ENCODE results near the gene RHOB.
"Not testable (repeated sequence)": the region's sequence is repeated elsewhere in the genome, so short reads cannot be mapped to it uniquely, and the experiment has no call there.

RHOB gene

GRCh38 chr2:20457661-20458630, 11.1 kb downstream of the RHOB start:
- Histone ChIP-seq H3K27me3 (ENCODE audit: control insufficient read depth in 5 of 5, insufficient read depth in 4 of 5, low read length in 5 of 5) (no peaks in the 10 kb centered on the region), H3K9me3 (ENCODE audit: control insufficient read depth in 5 of 5, low read length in 5 of 5) (no peaks in the 10 kb centered on the region), H3K4me3 (ENCODE audit: low read depth in 1 of 5, low read length in 5 of 5) (no peak overlapping the region), H3K9ac (ENCODE audit: low read length in 5 of 5) (no peak overlapping the region), H3K4me1 (ENCODE audit: control insufficient read depth in 5 of 5, insufficient read depth in 5 of 5, low read length in 5 of 5) (peaks cover 0 to 3% (median 0%) of the 10 kb centered on the region in 5 donors), H3K27ac (ENCODE audit: low read depth, low read length) (no peak overlapping the region), H3K36me3 (ENCODE audit: control insufficient read depth in 5 of 5, insufficient read depth in 5 of 5, low read length in 5 of 5) (no peaks in the 10 kb centered on the region)

GRCh38 chr2:20458737-20459484, 12.0 kb downstream of the RHOB start:
- not testable (repeated sequence) for H3K27me3 ChIP-seq (ENCODE audit: control insufficient read depth in 5 of 5, insufficient read depth in 4 of 5, low read length in 5 of 5); H3K4me3 ChIP-seq (ENCODE audit: low read depth in 1 of 5, low read length in 5 of 5); H3K9ac ChIP-seq (ENCODE audit: low read length in 5 of 5); H3K9me3 ChIP-seq (ENCODE audit: control insufficient read depth in 5 of 5, low read length in 5 of 5); H3K4me1 ChIP-seq (ENCODE audit: control insufficient read depth in 5 of 5, insufficient read depth in 5 of 5, low read length in 5 of 5); H3K27ac ChIP-seq (ENCODE audit: low read depth, low read length); H3K36me3 ChIP-seq (ENCODE audit: control insufficient read depth in 5 of 5, insufficient read depth in 5 of 5, low read length in 5 of 5)

GRCh38 chr2:20465716-20466394, 19.0 kb downstream of the RHOB start:
- no peaks in the 10 kb centered on the region for H3K27me3 ChIP-seq (ENCODE audit: control insufficient read depth in 5 of 5, insufficient read depth in 4 of 5, low read length in 5 of 5)
- peak overlapping the region; percentile 44 for H3K27ac ChIP-seq (ENCODE audit: low read depth, low read length)
- H3K4me1 ChIP-seq (ENCODE audit: control insufficient read depth in 5 of 5, insufficient read depth in 5 of 5, low read length in 5 of 5): peaks cover 5 to 20% (median 20%) of the 10 kb centered on the region in 5 donors
- H3K36me3 ChIP-seq (ENCODE audit: control insufficient read depth in 5 of 5, insufficient read depth in 5 of 5, low read length in 5 of 5): no peaks in the 10 kb centered on the region
- no peaks in the 10 kb centered on the region for H3K9me3 ChIP-seq (ENCODE audit: control insufficient read depth in 5 of 5, low read length in 5 of 5)
- H3K9ac ChIP-seq (ENCODE audit: low read length in 5 of 5): no peak overlapping the region
- no peak overlapping the region for H3K4me3 ChIP-seq (ENCODE audit: low read depth in 1 of 5, low read length in 5 of 5)

GRCh38 chr2:20467789-20468548, 21.1 kb downstream of the RHOB start:
- H3K27ac ChIP-seq (ENCODE audit: low read depth, low read length): no peak overlapping the region
- no peak overlapping the region for H3K9ac ChIP-seq (ENCODE audit: low read length in 5 of 5)
- peaks cover 5 to 20% (median 20%) of the 10 kb centered on the region in 5 donors for H3K4me1 ChIP-seq (ENCODE audit: control insufficient read depth in 5 of 5, insufficient read depth in 5 of 5, low read length in 5 of 5)
- no peaks in the 10 kb centered on the region for H3K27me3 ChIP-seq (ENCODE audit: control insufficient read depth in 5 of 5, insufficient read depth in 4 of 5, low read length in 5 of 5)
- no peaks in the 10 kb centered on the region for H3K36me3 ChIP-seq (ENCODE audit: control insufficient read depth in 5 of 5, insufficient read depth in 5 of 5, low read length in 5 of 5)
- no peak overlapping the region for H3K4me3 ChIP-seq (ENCODE audit: low read depth in 1 of 5, low read length in 5 of 5)
- H3K9me3 ChIP-seq (ENCODE audit: control insufficient read depth in 5 of 5, low read length in 5 of 5): no peaks in the 10 kb centered on the region

GRCh38 chr2:20468549-20469500, 22.0 kb downstream of the RHOB start:
- Histone ChIP-seq H3K36me3 (ENCODE audit: control insufficient read depth in 5 of 5, insufficient read depth in 5 of 5, low read length in 5 of 5) (no peaks in the 10 kb centered on the region), H3K27ac (ENCODE audit: low read depth, low read length) (no peak overlapping the region), H3K27me3 (ENCODE audit: control insufficient read depth in 5 of 5, insufficient read depth in 4 of 5, low read length in 5 of 5) (no peaks in the 10 kb centered on the region), H3K9ac (ENCODE audit: low read length in 5 of 5) (no peak overlapping the region), H3K9me3 (ENCODE audit: control insufficient read depth in 5 of 5, low read length in 5 of 5) (no peaks in the 10 kb centered on the region), H3K4me1 (ENCODE audit: control insufficient read depth in 5 of 5, insufficient read depth in 5 of 5, low read length in 5 of 5) (peaks cover 5 to 21% (median 20%) of the 10 kb centered on the region in 5 donors), H3K4me3 (ENCODE audit: low read depth in 1 of 5, low read length in 5 of 5) (no peak overlapping the region)

- Histone ChIP-seq H3K9ac (ENCODE audit: low read length in 5 of 5) (no peak overlapping the region), H3K9me3 (ENCODE audit: control insufficient read depth in 5 of 5, low read length in 5 of 5) (no peaks in the 10 kb centered on the region), H3K4me3 (ENCODE audit: low read depth in 1 of 5, low read length in 5 of 5) (no peak overlapping the region), H3K36me3 (ENCODE audit: control insufficient read depth in 5 of 5, insufficient read depth in 5 of 5, low read length in 5 of 5) (no peaks in the 10 kb centered on the region), H3K27ac (ENCODE audit: low read depth, low read length) (no peak overlapping the region), H3K4me1 (ENCODE audit: control insufficient read depth in 5 of 5, insufficient read depth in 5 of 5, low read length in 5 of 5) (peaks cover 5 to 24% (median 20%) of the 10 kb centered on the region in 5 donors), H3K27me3 (ENCODE audit: control insufficient read depth in 5 of 5, insufficient read depth in 4 of 5, low read length in 5 of 5) (no peaks in the 10 kb centered on the region)
Observed at GRCh38 chr2:20469595-20469994, 22.7 kb downstream of the RHOB start.

- Histone ChIP-seq H3K4me1 (ENCODE audit: control insufficient read depth in 5 of 5, insufficient read depth in 5 of 5, low read length in 5 of 5) (peaks cover 5 to 24% (median 20%) of the 10 kb centered on the region in 5 donors), H3K27me3 (ENCODE audit: control insufficient read depth in 5 of 5, insufficient read depth in 4 of 5, low read length in 5 of 5) (no peaks in the 10 kb centered on the region), H3K4me3 (ENCODE audit: low read depth in 1 of 5, low read length in 5 of 5) (no peak overlapping the region), H3K36me3 (ENCODE audit: control insufficient read depth in 5 of 5, insufficient read depth in 5 of 5, low read length in 5 of 5) (no peaks in the 10 kb centered on the region), H3K27ac (ENCODE audit: low read depth, low read length) (no peak overlapping the region), H3K9ac (ENCODE audit: low read length in 5 of 5) (no peak overlapping the region), H3K9me3 (ENCODE audit: control insufficient read depth in 5 of 5, low read length in 5 of 5) (no peaks in the 10 kb centered on the region)
Observed at GRCh38 chr2:20470211-20470610, 23.3 kb downstream of the RHOB start.

- H3K36me3 ChIP-seq (ENCODE audit: control insufficient read depth in 5 of 5, insufficient read depth in 5 of 5, low read length in 5 of 5): no peaks in the 10 kb centered on the region
- no peak overlapping the region for H3K9ac ChIP-seq (ENCODE audit: low read length in 5 of 5)
- H3K4me1 ChIP-seq (ENCODE audit: control insufficient read depth in 5 of 5, insufficient read depth in 5 of 5, low read length in 5 of 5): peaks cover 3 to 19% (median 13%) of the 10 kb centered on the region in 5 donors
- H3K27me3 ChIP-seq (ENCODE audit: control insufficient read depth in 5 of 5, insufficient read depth in 4 of 5, low read length in 5 of 5): no peaks in the 10 kb centered on the region
- H3K27ac ChIP-seq (ENCODE audit: low read depth, low read length): no peak overlapping the region
- no peak overlapping the region for H3K4me3 ChIP-seq (ENCODE audit: low read depth in 1 of 5, low read length in 5 of 5)
- no peaks in the 10 kb centered on the region for H3K9me3 ChIP-seq (ENCODE audit: control insufficient read depth in 5 of 5, low read length in 5 of 5)
Observed at GRCh38 chr2:20471148-20471547, 24.3 kb downstream of the RHOB start.
